Measurements from ENCODE around the gene OR2G3. TPM values are rescaled to one million over a fixed set of nuclear protein-coding genes. Genes with fewer than 3 reads are reported as not detected.

Gene OR2G3
- total and polyA plus RNA-seq, 2 experiments from 2014 or later = not detected

- TF ChIP-seq ZNF462 (CRISPR knock-in tag; IDR thresholded peaks at IDR 0.05) = no peak
- TF ChIP-seq ZNF331 (CRISPR knock-in tag; IDR thresholded peaks at IDR 0.05; ENCODE audit: low read depth) = no peak
Measured at GRCh38 chr1:247562198-247562597, 43.2 kb upstream of the OR2G3 start (continued).

DNA sequence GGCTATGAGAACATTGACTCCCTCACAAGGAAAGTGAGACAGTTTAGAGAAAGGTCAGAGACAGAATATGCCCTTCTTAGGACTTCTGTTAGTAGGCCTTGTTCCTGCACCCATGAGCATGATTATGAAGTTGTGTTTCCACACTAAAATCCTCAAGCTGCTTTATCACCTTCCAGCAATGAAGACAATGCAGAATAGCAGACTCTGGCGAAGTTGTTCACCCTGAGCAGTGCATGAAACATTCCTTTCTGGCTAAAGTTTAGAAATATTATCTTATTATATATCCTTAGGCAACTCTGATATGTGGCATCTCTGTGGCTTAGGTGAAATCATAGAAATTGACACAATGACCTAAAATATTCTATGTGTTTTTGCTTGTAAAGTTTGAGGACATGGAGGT, 31.1 kb upstream of the OR2G3 start:
- H3K36me3 ChIP-seq (ENCODE audit: insufficient read depth) = no peaks in the 10 kb centered on the region
- H3K79me2 ChIP-seq (replicated peaks; ENCODE audit: insufficient read depth) = no peaks in the 10 kb centered on the region
- Mint-ChIP-seq H3K36me3 (ENCODE audit: low read depth) (no peaks in the 10 kb centered on the region; the same call in 1 of the 3 replicates), H3K4me3 (no peak overlapping the region), H3K27ac (no peak overlapping the region), H3K9me3 (peaks cover 17% of the 10 kb centered on the region; the same call in 2 of the 3 replicates), H3K4me1 (no peaks in the 10 kb centered on the region; the same call in 2 of the 3 replicates), H3K27me3 (ENCODE audit: insufficient read depth, low read depth, poor library complexity) (no peaks in the 10 kb centered on the region)
- DNase-seq (ENCODE audit: low spot score) (no peak), ATAC-seq (no peak)
- H3K4me1 ChIP-seq (ENCODE audit: insufficient read depth) = no peaks in the 10 kb centered on the region
- H2AFZ ChIP-seq = no peak overlapping the region
- no peak overlapping the region for H3K4me2 ChIP-seq
- 0 out of 2 replicates have a peak, but pooled peaks cover 7% of the 10 kb centered on the region for H3K9me2 ChIP-seq (ENCODE audit: insufficient read depth)
- H3K4me3 ChIP-seq = no peak overlapping the region
- H3F3A ChIP-seq (replicated peaks; ENCODE audit: low read depth) = no peaks in the 10 kb centered on the region
- no peaks in the 10 kb centered on the region for H3K27me3 ChIP-seq (ENCODE audit: insufficient read depth)
- H3K27ac ChIP-seq (ENCODE audit: low read depth) = no peak overlapping the region
- H4K20me1 ChIP-seq (replicated peaks; ENCODE audit: insufficient read depth) = no peaks in the 10 kb centered on the region
- no peak for TF ChIP-seq POLR2AphosphoS5 (IDR thresholded peaks at IDR 0.05; ENCODE audit: low read depth)
- no peak for TF ChIP-seq STAT1 (IDR thresholded peaks at IDR 0.05; ENCODE audit: unreplicated experiment)
- TF ChIP-seq NANOG (IDR thresholded peaks at IDR 0.05; ENCODE audit: borderline replicate concordance) = no peak
- TF ChIP-seq, protein P1, sequence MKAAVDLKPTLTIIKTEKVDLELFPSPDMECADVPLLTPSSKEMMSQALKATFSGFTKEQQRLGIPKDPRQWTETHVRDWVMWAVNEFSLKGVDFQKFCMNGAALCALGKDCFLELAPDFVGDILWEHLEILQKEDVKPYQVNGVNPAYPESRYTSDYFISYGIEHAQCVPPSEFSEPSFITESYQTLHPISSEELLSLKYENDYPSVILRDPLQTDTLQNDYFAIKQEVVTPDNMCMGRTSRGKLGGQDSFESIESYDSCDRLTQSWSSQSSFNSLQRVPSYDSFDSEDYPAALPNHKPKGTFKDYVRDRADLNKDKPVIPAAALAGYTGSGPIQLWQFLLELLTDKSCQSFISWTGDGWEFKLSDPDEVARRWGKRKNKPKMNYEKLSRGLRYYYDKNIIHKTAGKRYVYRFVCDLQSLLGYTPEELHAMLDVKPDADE (IDR thresholded peaks at IDR 0.05) = no peak
- TF ChIP-seq REST (IDR thresholded peaks at IDR 0.05; ENCODE audit: unreplicated experiment) = no peak

Data from GM23338 (cell line).